ENCODE results near the gene COL5A1. TPM values are rescaled to one million over a fixed set of nuclear protein-coding genes. Genes with fewer than 3 reads are reported as not detected.

COL5A1 gene
- total and polyA plus RNA-seq, 2 donors (not counting 1 experiment from before 2014, with no cell fraction given) = 72.8 to 109 TPM

DNA sequence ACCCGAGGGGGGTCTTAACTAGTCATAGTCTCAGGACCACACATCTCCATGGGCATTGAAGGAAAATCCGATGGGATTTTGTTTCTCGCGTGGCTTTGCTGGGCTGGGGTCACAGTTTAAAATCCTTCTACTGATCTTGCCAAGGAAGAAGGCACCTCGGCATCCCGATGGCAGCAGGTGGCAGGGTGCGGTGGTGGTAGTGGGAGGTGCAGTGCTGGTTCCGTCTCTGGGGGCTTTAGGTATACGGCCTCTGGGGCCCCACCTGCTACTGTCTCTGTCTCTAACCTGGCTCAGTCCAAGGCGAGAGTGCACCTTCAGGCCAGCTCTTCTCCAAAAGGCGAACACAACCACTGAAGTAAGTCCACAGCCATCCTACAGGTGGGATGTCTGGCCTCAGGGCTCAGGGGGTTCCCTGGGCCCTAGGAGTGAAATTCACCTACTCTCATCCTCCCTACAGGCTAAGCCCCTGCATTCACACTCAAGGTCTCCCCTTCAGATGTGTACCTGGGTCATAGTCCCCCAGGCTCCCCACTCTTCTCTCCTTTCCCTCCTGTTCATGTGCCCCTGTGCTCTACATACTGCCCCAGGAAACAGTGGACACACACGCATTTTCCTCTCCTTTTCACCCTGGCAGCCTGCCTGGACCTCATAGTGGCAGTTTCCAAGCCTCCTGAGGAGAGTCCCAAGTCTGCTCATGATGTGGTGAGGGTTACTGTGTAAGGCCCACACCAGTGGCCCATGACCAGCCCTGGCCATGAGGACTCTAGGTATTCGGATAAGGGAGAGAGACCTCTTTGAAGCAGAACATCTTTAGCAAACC, 238.3 kb downstream of the COL5A1 start:
- no peak overlapping the region for H3K4me2 ChIP-seq (ENCODE audit: extremely low read depth, insufficient read depth, low read length)
- H3K9ac ChIP-seq (ENCODE audit: insufficient read depth, low read length) = no peak overlapping the region
- H3K4me3 ChIP-seq (replicated peaks in 1 of 4; ENCODE audit: control extremely low read depth in 1 of 4, insufficient read depth in 1 of 4, low read depth in 3 of 4, low read length in 4 of 4) = no peak overlapping the region
- H3K4me1 ChIP-seq (ENCODE audit: control insufficient read depth, extremely low read depth, insufficient read depth, low read length) = no peaks in the 10 kb centered on the region
- no peaks in the 10 kb centered on the region for H3K27me3 ChIP-seq (ENCODE audit: control insufficient read depth, insufficient read depth, low read length)
- no peak overlapping the region for H3K27ac ChIP-seq (ENCODE audit: insufficient read depth, low read length)
- TF ChIP-seq, protein P1, sequence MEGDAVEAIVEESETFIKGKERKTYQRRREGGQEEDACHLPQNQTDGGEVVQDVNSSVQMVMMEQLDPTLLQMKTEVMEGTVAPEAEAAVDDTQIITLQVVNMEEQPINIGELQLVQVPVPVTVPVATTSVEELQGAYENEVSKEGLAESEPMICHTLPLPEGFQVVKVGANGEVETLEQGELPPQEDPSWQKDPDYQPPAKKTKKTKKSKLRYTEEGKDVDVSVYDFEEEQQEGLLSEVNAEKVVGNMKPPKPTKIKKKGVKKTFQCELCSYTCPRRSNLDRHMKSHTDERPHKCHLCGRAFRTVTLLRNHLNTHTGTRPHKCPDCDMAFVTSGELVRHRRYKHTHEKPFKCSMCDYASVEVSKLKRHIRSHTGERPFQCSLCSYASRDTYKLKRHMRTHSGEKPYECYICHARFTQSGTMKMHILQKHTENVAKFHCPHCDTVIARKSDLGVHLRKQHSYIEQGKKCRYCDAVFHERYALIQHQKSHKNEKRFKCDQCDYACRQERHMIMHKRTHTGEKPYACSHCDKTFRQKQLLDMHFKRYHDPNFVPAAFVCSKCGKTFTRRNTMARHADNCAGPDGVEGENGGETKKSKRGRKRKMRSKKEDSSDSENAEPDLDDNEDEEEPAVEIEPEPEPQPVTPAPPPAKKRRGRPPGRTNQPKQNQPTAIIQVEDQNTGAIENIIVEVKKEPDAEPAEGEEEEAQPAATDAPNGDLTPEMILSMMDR (conservative IDR thresholded peaks at IDR 0.05 in 1 of 2, IDR thresholded peaks at IDR 0.05 in 1 of 2; ENCODE audit: low read depth in 1 of 2, low read length in 2 of 2) = no peak
- no peak for TF ChIP-seq EZH2 (IDR thresholded peaks at IDR 0.05; ENCODE audit: low read length, missing control alignments)
- H3K9me3 ChIP-seq (ENCODE audit: control insufficient read depth, insufficient read depth, low read depth, low read length) = no peaks in the 10 kb centered on the region
- DNase-seq (ENCODE audit: low read depth in 2 of 2) = no peak
- H3K36me3 ChIP-seq (ENCODE audit: control insufficient read depth, insufficient read depth, low read length) = no peaks in the 10 kb centered on the region
- H3K79me2 ChIP-seq (ENCODE audit: control insufficient read depth, insufficient read depth, low read length) = no peaks in the 10 kb centered on the region
- no peak overlapping the region for H2AFZ ChIP-seq (ENCODE audit: low read length)
- no peaks in the 10 kb centered on the region for H4K20me1 ChIP-seq (ENCODE audit: control insufficient read depth, extremely low read depth, insufficient read depth, low read length)

DNA sequence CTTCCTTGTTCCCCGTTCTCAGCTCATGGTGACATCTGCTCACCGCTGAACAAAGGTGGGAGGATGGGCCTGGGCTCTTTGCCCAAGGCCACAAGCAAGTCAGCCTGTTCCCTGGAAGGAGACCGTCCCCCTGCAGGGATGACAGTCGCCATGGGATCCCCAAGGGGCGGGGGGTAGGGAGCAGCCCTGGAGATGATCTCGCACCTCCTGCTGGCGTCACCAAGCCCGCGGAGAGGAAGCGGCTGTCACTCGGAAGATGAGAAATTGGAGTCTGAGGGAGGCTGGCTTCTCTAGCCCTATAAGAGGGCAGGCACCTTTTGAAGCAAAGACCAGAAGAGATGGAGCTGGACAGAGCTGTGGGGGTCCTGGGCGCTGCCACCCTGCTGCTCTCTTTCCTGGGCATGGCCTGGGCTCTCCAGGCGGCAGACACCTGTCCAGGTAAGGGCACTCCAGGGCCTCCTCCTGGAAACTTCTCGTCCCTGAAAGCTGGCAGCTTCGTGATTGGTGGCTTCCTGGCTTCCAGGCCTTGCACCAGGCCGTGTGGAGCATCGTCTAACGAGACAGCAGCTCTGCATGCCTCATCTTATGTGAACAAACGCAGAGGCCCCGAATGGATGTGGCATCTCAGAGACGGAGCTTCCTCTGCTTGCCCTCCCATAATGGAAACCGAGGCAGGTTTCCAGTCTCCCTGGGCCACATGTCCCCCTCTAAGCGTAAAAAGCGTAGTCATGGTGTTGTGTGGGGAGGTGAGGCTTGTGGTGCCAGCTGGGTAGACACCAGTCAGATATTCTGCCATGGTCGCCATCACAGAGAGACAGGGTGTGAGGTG, 239.1 kb downstream of the COL5A1 start, which contains the start of gene FCN2:
Gene FCN2 (plus strand): TSS at position 327 of the 829 bp plus-strand sequence. CDS start 12 bp downstream, at position 339.
- H3K27me3 ChIP-seq (ENCODE audit: control insufficient read depth, insufficient read depth, low read length) = no peaks in the 10 kb centered on the region
- no peak within 1 kb of the TSS for H3K9ac ChIP-seq (ENCODE audit: insufficient read depth, low read length)
- H4K20me1 ChIP-seq (ENCODE audit: control insufficient read depth, extremely low read depth, insufficient read depth, low read length) = no peaks in the 10 kb centered on the region

More for the DNA sequence above, 239.1 kb downstream of the COL5A1 start, which contains the start of gene FCN2:
- no peaks in the 10 kb centered on the region for H3K79me2 ChIP-seq (ENCODE audit: control insufficient read depth, insufficient read depth, low read length)
- no peaks in the 10 kb centered on the region for H3K36me3 ChIP-seq (ENCODE audit: control insufficient read depth, insufficient read depth, low read length)
- H3K4me1 ChIP-seq (ENCODE audit: control insufficient read depth, extremely low read depth, insufficient read depth, low read length) = no peaks in the 10 kb centered on the region
- TF ChIP-seq EZH2 (IDR thresholded peaks at IDR 0.05; ENCODE audit: low read length, missing control alignments) = no peak
- TF ChIP-seq, protein P1 (conservative IDR thresholded peaks at IDR 0.05 in 1 of 2, IDR thresholded peaks at IDR 0.05 in 1 of 2; ENCODE audit: low read depth in 1 of 2, low read length in 2 of 2) = no peak
- no peak for DNase-seq (ENCODE audit: low read depth in 2 of 2)
- H3K9me3 ChIP-seq (ENCODE audit: control insufficient read depth, insufficient read depth, low read depth, low read length) = no peaks in the 10 kb centered on the region
- H2AFZ ChIP-seq (ENCODE audit: low read length) = no peak within 1 kb of the TSS
- no peak within 1 kb of the TSS for H3K27ac ChIP-seq (ENCODE audit: insufficient read depth, low read length)
- H3K4me2 ChIP-seq (ENCODE audit: extremely low read depth, insufficient read depth, low read length) = no peak within 1 kb of the TSS
- no peak within 1 kb of the TSS for H3K4me3 ChIP-seq (replicated peaks in 1 of 4; ENCODE audit: control extremely low read depth in 1 of 4, insufficient read depth in 1 of 4, low read depth in 3 of 4, low read length in 4 of 4)

Measured in fibroblast of lung (primary cell).